ENCODE measurements around the gene PCDHA5. TPM values are rescaled to one million over a fixed set of nuclear protein-coding genes. Genes with fewer than 3 reads are reported as not detected.

PCDHA5 gene
- polyA plus RNA-seq, 5 donors, result 0.06 to 0.12 (median 0.09) TPM

- no peak for DNase-seq
These were observed 36.0 kb downstream of the PCDHA5 start for GRCh38 chr5:140857177-140857986.

- DNase-seq, result no peak
These were observed 36.5 kb downstream of the PCDHA5 start for GRCh38 chr5:140857987-140858240.

GRCh38 chr5:140862441-140863295 is 41.3 kb downstream of the PCDHA5 start:
- DNase-seq, result no peak

GRCh38 chr5:140868721-140869554 is 47.5 kb downstream of the PCDHA5 start, which contains the start of gene PCDHA11:
Gene PCDHA11 (plus strand): TSS chr5:140868957. CDS start chr5:140869104, 147 bp downstream.
- DNase-seq, result peak in 1 of 2 donors; percentile 2

- DNase-seq, result no peak
These were observed 48.1 kb downstream of the PCDHA5 start for GRCh38 chr5:140869555-140869886.

GRCh38 chr5:140870221-140871201 is 49.1 kb downstream of the PCDHA5 start:
- no peak for DNase-seq

Other genes with a start within 250 kb of the PCDHA5 start
- gene CD14, start 188.4 kb upstream of the PCDHA5 start, polyA plus RNA-seq (ENCODE audit: insufficient read depth in 1 of 5, insufficient read length in 5 of 5, low replicate concordance in 1 of 5), result 10 to 100 TPM; 12.1 to 27.7 (median 16.8) TPM
- gene TMCO6, start 182.2 kb upstream of the PCDHA5 start, polyA plus RNA-seq (ENCODE audit: insufficient read depth in 1 of 5, insufficient read length in 5 of 5, low replicate concordance in 1 of 5), result 10 to 100 TPM; 18.0 to 22.1 (median 20.0) TPM
- gene NDUFA2, start 174.0 kb upstream of the PCDHA5 start, polyA plus RNA-seq (ENCODE audit: insufficient read depth in 1 of 5, insufficient read length in 5 of 5, low replicate concordance in 1 of 5), result 10 to 100 TPM; 50.2 to 85.8 (median 61.8) TPM
- 100 to 1,000 TPM; 140 to 196 (median 152) TPM for gene IK, start 173.8 kb upstream of the PCDHA5 start, polyA plus RNA-seq (ENCODE audit: insufficient read depth in 1 of 5, insufficient read length in 5 of 5, low replicate concordance in 1 of 5)
- 10 to 100 TPM; 15.3 to 21.5 (median 20.5) TPM for gene WDR55, start 156.7 kb upstream of the PCDHA5 start, polyA plus RNA-seq (ENCODE audit: insufficient read depth in 1 of 5, insufficient read length in 5 of 5, low replicate concordance in 1 of 5)
- under 1 TPM in 3 of 5 donors, not detected in 2; 0.55 to 0.70 (median 0.68) TPM for gene DND1, start 148.0 kb upstream of the PCDHA5 start, polyA plus RNA-seq (ENCODE audit: insufficient read depth in 1 of 5, insufficient read length in 5 of 5, low replicate concordance in 1 of 5)
- gene HARS1, start 130.2 kb upstream of the PCDHA5 start, polyA plus RNA-seq (ENCODE audit: insufficient read depth in 1 of 5, insufficient read length in 5 of 5, low replicate concordance in 1 of 5), result 10 to 100 TPM; 71.4 to 77.3 (median 73.1) TPM
- 10 to 100 TPM; 42.4 to 56.4 (median 49.8) TPM for gene HARS2, start 130.2 kb upstream of the PCDHA5 start, polyA plus RNA-seq (ENCODE audit: insufficient read depth in 1 of 5, insufficient read length in 5 of 5, low replicate concordance in 1 of 5)
- gene ZMAT2, start 121.2 kb upstream of the PCDHA5 start, polyA plus RNA-seq (ENCODE audit: insufficient read depth in 1 of 5, insufficient read length in 5 of 5, low replicate concordance in 1 of 5), result 100 to 1,000 TPM in 4 of 5 donors, 10 to 100 TPM in 1; 95.6 to 151 (median 114) TPM
- gene PCDHA1, start 35.5 kb upstream of the PCDHA5 start, polyA plus RNA-seq (ENCODE audit: insufficient read depth in 1 of 5, insufficient read length in 5 of 5, low replicate concordance in 1 of 5), result under 1 TPM; 0.07 to 0.18 (median 0.09) TPM
- gene PCDHA2, start 26.8 kb upstream of the PCDHA5 start, polyA plus RNA-seq (ENCODE audit: insufficient read depth in 1 of 5, insufficient read length in 5 of 5, low replicate concordance in 1 of 5), result under 1 TPM; 0.14 to 0.34 (median 0.31) TPM
- under 1 TPM; 0.19 to 0.40 (median 0.27) TPM for gene PCDHA3, start 20.6 kb upstream of the PCDHA5 start, polyA plus RNA-seq (ENCODE audit: insufficient read depth in 1 of 5, insufficient read length in 5 of 5, low replicate concordance in 1 of 5)
- under 1 TPM; 0.27 to 0.50 (median 0.44) TPM for gene PCDHA4, start 14.5 kb upstream of the PCDHA5 start, polyA plus RNA-seq (ENCODE audit: insufficient read depth in 1 of 5, insufficient read length in 5 of 5, low replicate concordance in 1 of 5)
- gene PCDHA6, start 6.3 kb downstream of the PCDHA5 start, polyA plus RNA-seq (ENCODE audit: insufficient read depth in 1 of 5, insufficient read length in 5 of 5, low replicate concordance in 1 of 5), result under 1 TPM; 0.21 to 0.37 (median 0.29) TPM
- under 1 TPM; 0.32 to 0.67 (median 0.44) TPM for gene PCDHA7, start 12.7 kb downstream of the PCDHA5 start, polyA plus RNA-seq (ENCODE audit: insufficient read depth in 1 of 5, insufficient read length in 5 of 5, low replicate concordance in 1 of 5)
- under 1 TPM; 0.04 to 0.21 (median 0.12) TPM for gene PCDHA8, start 19.6 kb downstream of the PCDHA5 start, polyA plus RNA-seq (ENCODE audit: insufficient read depth in 1 of 5, insufficient read length in 5 of 5, low replicate concordance in 1 of 5)
- gene PCDHA9, start 26.8 kb downstream of the PCDHA5 start, polyA plus RNA-seq (ENCODE audit: insufficient read depth in 1 of 5, insufficient read length in 5 of 5, low replicate concordance in 1 of 5), result under 1 TPM; 0.04 to 0.10 (median 0.05) TPM
- under 1 TPM; 0.10 to 0.67 (median 0.36) TPM for gene PCDHA10, start 34.3 kb downstream of the PCDHA5 start, polyA plus RNA-seq (ENCODE audit: insufficient read depth in 1 of 5, insufficient read length in 5 of 5, low replicate concordance in 1 of 5)
- under 1 TPM; 0.09 to 0.74 (median 0.32) TPM for gene PCDHA11, start 47.3 kb downstream of the PCDHA5 start, polyA plus RNA-seq (ENCODE audit: insufficient read depth in 1 of 5, insufficient read length in 5 of 5, low replicate concordance in 1 of 5)
- under 1 TPM; 0.08 to 0.14 (median 0.09) TPM for gene PCDHA12, start 53.7 kb downstream of the PCDHA5 start, polyA plus RNA-seq (ENCODE audit: insufficient read depth in 1 of 5, insufficient read length in 5 of 5, low replicate concordance in 1 of 5)
- under 1 TPM; 0.08 to 0.42 (median 0.11) TPM for gene PCDHA13, start 60.5 kb downstream of the PCDHA5 start, polyA plus RNA-seq (ENCODE audit: insufficient read depth in 1 of 5, insufficient read length in 5 of 5, low replicate concordance in 1 of 5)
- gene PCDHAC1, start 104.7 kb downstream of the PCDHA5 start, polyA plus RNA-seq (ENCODE audit: insufficient read depth in 1 of 5, insufficient read length in 5 of 5, low replicate concordance in 1 of 5), result under 1 TPM; 0.23 to 0.53 (median 0.30) TPM
- gene PCDHAC2, start 144.9 kb downstream of the PCDHA5 start, polyA plus RNA-seq (ENCODE audit: insufficient read depth in 1 of 5, insufficient read length in 5 of 5, low replicate concordance in 1 of 5), result 1 to 10 TPM; 2.4 to 4.3 (median 3.5) TPM
- under 1 TPM; 0.06 to 0.20 (median 0.11) TPM for gene PCDHB1, start 229.8 kb downstream of the PCDHA5 start, polyA plus RNA-seq (ENCODE audit: insufficient read depth in 1 of 5, insufficient read length in 5 of 5, low replicate concordance in 1 of 5)

Data from right lung (tissue), 5 donors.